GM10266 (cell line): Measurements from ENCODE around the gene HRH2.

Experiments used
- DNase-seq: peaks from one replicate; pipeline ENCODE4 v3.0.0; 2012; ENCODE audit errors: extremely low spot score
- TF ChIP-seq, protein P1 (sequence below): IDR thresholded peaks from 2 replicates; pipeline ENCODE4 v1.5.1; 2012; ENCODE audit warnings: mild to moderate bottlenecking, low read depth; ENCODE audit not compliant: control insufficient read depth, insufficient read depth; ENCODE audit errors: missing control alignments

Gene HRH2

DNA sequence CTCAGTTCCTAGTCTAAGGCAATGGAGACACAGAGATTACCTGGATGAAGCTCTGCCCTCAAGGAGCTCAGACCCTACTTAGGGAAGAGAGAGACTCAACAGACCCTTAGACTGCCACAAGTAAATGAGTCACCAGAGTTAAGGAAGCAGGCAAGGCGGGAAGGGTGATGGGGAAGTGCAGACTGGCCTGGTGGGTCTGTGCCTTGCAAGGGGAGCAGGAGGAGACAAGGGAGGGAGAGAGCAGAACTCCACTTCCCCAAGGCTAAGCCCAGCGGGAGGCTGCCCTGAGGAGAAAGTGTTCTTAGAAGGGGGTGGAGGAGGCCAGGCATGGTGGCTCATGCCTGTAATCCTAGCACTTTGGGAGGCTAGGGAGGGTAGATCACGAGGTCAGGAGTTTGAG lies 83.7 kb downstream of the HRH2 start:
- no peak for DNase-seq
- TF ChIP-seq, protein P1, sequence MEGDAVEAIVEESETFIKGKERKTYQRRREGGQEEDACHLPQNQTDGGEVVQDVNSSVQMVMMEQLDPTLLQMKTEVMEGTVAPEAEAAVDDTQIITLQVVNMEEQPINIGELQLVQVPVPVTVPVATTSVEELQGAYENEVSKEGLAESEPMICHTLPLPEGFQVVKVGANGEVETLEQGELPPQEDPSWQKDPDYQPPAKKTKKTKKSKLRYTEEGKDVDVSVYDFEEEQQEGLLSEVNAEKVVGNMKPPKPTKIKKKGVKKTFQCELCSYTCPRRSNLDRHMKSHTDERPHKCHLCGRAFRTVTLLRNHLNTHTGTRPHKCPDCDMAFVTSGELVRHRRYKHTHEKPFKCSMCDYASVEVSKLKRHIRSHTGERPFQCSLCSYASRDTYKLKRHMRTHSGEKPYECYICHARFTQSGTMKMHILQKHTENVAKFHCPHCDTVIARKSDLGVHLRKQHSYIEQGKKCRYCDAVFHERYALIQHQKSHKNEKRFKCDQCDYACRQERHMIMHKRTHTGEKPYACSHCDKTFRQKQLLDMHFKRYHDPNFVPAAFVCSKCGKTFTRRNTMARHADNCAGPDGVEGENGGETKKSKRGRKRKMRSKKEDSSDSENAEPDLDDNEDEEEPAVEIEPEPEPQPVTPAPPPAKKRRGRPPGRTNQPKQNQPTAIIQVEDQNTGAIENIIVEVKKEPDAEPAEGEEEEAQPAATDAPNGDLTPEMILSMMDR: no peak

DNA sequence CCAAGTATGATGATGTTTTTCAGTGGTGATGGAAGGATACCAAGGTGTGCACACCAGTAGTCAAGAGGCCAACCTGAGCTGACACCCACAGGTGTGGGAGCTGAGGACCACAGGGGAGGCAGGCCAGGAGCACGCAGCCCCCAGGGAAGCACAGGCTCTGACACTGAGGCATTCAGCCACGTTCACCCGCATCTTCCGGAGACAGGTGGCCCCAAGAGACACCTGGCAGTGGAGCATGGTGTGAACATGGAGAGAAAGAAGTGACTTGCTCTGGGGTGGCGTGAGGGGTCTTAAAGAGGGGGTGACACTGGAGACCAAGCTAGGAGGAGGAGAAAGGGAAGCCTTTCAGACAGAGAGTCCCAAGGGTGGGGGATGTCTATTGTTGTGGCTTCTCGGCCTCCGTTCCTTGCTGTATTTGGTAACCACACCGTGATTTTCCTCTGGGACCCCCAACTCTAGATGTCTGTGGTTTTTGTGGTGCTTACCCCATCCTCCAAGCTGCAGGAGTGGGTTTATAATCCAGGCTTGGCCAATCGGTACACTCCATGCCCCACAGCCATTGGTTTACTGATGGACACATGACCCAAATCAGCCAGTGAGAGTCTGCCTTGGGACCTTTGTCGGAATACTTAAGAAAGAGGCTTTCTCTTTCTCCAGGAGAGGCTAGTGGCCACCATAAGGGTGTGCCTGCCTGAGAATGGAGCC lies 84.6 kb downstream of the HRH2 start:
- no peak for DNase-seq
- TF ChIP-seq, protein P1: no peak

DNA sequence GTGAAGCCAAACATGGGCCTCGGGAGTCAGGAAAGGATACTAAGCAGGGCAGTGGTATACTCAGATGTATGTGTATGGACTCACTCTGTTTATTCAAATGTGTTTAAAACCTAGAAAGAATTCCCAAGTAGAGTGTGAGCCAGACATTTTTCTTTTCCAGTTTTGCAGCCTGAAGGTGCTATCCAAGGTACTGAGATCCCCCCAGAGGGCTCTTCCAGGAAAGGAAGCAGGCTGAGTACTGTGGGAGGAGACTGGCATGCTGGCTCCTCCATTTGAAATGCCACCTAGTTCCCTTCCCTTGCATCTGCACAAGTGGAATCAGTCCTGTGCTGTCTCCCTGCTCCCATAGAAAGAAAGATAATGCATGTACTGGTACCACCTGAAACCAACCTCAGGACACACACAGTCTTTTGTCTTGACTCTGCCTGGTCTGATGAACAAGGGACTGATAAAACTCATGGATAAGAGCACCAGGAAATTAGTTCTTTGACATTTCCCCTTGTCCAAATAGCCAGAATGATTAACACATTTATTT lies 85.9 kb downstream of the HRH2 start:
- DNase-seq: no peak
- TF ChIP-seq, protein P1: no peak

DNA sequence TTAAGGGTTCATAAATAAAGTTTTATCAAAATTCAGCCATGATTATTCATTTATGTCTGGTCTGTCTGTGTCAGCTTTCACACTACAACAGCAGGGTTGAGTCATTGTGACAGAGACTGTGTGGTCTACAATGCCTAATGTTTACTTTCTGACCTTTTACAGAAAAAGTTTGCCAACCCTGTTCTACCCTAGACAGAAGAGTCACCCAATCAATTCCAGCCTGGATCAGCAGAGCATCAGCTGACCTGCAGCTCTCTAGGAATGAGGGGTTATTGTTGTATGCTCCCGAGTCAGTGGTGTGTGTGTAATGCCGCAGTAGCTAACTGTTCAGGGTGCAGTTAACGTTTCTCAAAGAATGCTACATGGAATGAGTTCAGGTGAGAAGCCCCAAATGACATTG lies 87.3 kb downstream of the HRH2 start:
- no peak for DNase-seq
- TF ChIP-seq, protein P1: no peak

DNA sequence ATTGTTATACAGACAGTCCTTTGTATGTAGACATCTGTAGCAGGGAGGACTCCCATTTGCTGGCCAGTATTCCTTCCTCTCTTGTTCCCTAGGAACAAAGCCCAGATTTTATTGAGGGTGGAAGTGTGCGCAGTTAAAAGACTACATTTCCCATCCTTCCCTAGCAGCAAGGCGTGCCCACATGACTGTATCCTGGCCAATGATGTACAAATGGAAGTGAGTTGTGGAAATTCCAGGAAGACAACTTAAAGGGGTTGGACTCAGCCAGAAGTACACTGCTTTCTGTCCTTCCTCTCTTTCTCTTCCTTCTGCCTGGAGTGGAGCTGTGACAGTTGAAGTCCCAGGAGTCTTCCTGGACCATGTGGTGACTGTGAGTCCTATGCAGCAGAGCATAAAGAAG lies 89.0 kb downstream of the HRH2 start:
- no peak for DNase-seq
- TF ChIP-seq, protein P1: no peak

DNA sequence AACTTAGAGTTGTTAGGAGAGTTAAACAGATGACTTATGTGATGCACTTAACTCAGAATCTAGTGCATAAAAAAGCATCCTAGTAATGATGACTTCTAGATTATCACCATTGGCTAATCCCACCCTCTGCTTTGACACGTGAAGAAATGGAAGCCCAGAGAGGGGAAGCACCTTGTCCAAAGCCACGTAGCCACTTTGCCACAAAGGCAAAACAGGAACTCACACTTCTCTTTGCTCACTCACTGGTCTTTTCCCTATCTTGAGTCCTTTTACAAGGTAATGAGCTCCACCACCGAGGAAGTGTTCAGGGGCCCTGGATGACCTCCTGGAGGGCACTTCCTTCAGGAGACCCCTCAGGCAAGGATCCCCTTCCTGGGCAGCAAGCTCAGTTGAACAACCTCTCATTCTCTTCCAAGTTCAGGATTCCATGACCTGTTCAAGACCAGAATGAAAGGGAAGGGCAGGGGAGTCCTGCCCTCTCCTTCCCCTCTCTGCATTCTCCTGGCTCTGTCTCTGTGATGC lies 89.7 kb downstream of the HRH2 start:
- DNase-seq: no peak
- TF ChIP-seq, protein P1: no peak

DNA sequence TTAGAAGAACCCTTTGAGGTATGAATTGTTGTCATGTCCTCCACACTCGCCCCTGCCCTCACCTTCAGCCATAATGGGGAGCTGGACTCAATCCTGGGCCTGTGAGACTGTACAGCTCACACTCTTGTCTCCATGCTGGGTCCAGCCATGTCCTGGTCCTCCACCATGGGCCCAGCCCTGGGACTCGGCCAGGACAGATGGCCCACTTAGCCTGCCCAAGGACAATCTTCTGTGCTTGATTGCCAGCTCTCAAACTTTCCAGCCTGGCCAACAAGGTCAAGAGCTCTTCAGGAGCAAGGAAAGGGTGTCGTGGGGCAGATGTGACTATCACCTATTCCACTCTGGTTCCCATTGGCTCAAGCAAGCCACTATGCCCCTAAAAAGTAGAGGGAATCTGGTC lies 90.8 kb downstream of the HRH2 start:
- TF ChIP-seq, protein P1: no peak
- no peak for DNase-seq
